Spleen (tissue), 7 donors: ENCODE data around the gene VSTM2A.

ENCODE experiments used
- CTCF ChIP-seq, 11 experiments: fragments of 200-600 bp in 7 of 11; fragments of 450-650 bp in 4 of 11; sonication (generic) in 4 of 11; IDR thresholded peaks in 8 of 11; conservative IDR thresholded peaks in 3 of 11; 1 replicate in 7 of 11; 2 replicates in 4 of 11; pipeline versions ENCODE4 v1.4.0 to v1.8.0; 2016 to 2021; ENCODE audit warnings: antibody characterized with exemption in 11 of 11, inconsistent platforms in 4 of 11, mild to moderate bottlenecking in 1 of 11
- POLR2A ChIP-seq, 3 donors: fragments of 450-650 bp; IDR thresholded peaks; one replicate each; pipeline ENCODE4 v1.5.1; 2017; ENCODE audit warnings: antibody characterized with exemption in 3 of 3, mild to moderate bottlenecking in 1 of 3
- donor health status: DM: no; HTN: no; CAD: no; lungs with moderate emphysema.
- donor health status: DM: no; HTN: no; CAD: no.
- donor health status: DM: no; HTN: no; CAD: no.

GRCh38 chr7:54556121-54556520 lies 13.9 kb downstream of the VSTM2A start:
- TF ChIP-seq POLR2A (IDR thresholded peaks at IDR 0.05) (no peak), CTCF (IDR thresholded peaks at IDR 0.05 in 8 of 11, conservative IDR thresholded peaks at IDR 0.05 in 3 of 11) (no peak)
